PC-3 (cell line): Measurements from ENCODE around the gene SMG6.

Source experiments
- EZH2 ChIP-seq: fragments of 300-600 bp; sonication (generic); IDR thresholded peaks from one replicate; pipeline ENCODE4 v1.6.1; 2017; ENCODE audit warnings: antibody characterized with exemption, mild to moderate bottlenecking, low read length; ENCODE audit not compliant: unreplicated experiment
- EZH2phosphoT487 ChIP-seq: fragments of 300-600 bp; sonication (generic); IDR thresholded peaks from 2 replicates; pipeline ENCODE4 v1.6.1; 2018; ENCODE audit warnings: mild to moderate bottlenecking, antibody characterized with exemption, low read length, borderline replicate concordance
- TF ChIP-seq, protein P1 (sequence below): fragments of 300-600 bp; sonication (generic); conservative IDR thresholded peaks from 2 replicates; pipeline ENCODE4 v1.5.1; 2017; ENCODE audit warnings: antibody characterized with exemption, low read depth, mild to moderate bottlenecking, low read length

- TF ChIP-seq, protein P1, sequence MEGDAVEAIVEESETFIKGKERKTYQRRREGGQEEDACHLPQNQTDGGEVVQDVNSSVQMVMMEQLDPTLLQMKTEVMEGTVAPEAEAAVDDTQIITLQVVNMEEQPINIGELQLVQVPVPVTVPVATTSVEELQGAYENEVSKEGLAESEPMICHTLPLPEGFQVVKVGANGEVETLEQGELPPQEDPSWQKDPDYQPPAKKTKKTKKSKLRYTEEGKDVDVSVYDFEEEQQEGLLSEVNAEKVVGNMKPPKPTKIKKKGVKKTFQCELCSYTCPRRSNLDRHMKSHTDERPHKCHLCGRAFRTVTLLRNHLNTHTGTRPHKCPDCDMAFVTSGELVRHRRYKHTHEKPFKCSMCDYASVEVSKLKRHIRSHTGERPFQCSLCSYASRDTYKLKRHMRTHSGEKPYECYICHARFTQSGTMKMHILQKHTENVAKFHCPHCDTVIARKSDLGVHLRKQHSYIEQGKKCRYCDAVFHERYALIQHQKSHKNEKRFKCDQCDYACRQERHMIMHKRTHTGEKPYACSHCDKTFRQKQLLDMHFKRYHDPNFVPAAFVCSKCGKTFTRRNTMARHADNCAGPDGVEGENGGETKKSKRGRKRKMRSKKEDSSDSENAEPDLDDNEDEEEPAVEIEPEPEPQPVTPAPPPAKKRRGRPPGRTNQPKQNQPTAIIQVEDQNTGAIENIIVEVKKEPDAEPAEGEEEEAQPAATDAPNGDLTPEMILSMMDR: no peak
- no peak for TF ChIP-seq EZH2
- TF ChIP-seq EZH2phosphoT487: no peak
Observed at GRCh38 chr17:2040219-2040827, 263.3 kb downstream of the SMG6 start.
